Small intestine (tissue), 4 donors: ENCODE data around the gene FAM98B. TPM values are rescaled to one million over a fixed set of nuclear protein-coding genes. Genes with fewer than 3 reads are reported as not detected.

Experiments
- polyA plus RNA-seq, 4 donors: library from polyadenylated mRNA; stranded (reverse) in 3 of 4; unstranded in 1 of 4; fragments of 200-250 nt in 3 of 4; fragments of 120-200 nt in 1 of 4; gene quantifications; one replicate each; pipeline versions ENCODE4 v1.2.1 to v1.2.3, GENCODE V29; 2013
- donor health status: healthy with polysubstance abuse.
- donor health status: Bipolar disorder and iron deficiency.
- donor health status: healthy.

Gene FAM98B
- polyA plus RNA-seq, 4 donors, result 5.8 to 33.4 (median 10.8) TPM

Other genes starting within 250 kb of the FAM98B start
- 10 to 100 TPM in 1 of 4 donors, 1 to 10 TPM in 2, under 1 TPM in 1; 0.89 to 30.1 (median 3.5) TPM for gene SPRED1, start 201.3 kb upstream of the FAM98B start, polyA plus RNA-seq
- gene RASGRP1, start 110.7 kb downstream of the FAM98B start, polyA plus RNA-seq, result 1 to 10 TPM in 1 of 4 donors, under 1 TPM in 3; 0.45 to 3.0 (median 0.59) TPM